ENCODE results near the gene BANF2. TPM values are rescaled to one million over a fixed set of nuclear protein-coding genes. Genes with fewer than 3 reads are reported as not detected.

The BANF2 gene
- total and polyA plus RNA-seq, 2 of the 13 experiments (the other 11 are each of a cell fraction or from before 2014, with no cell fraction given) = 0.35 TPM; not detected in 1

GRCh38 chr20:17678295-17678694 is 21.5 kb upstream of the BANF2 start:
- no peaks in the 10 kb centered on the region; a peak in 1 of 5 replicates for H3K27me3 ChIP-seq (ENCODE audit: control insufficient read depth in 1 of 2, insufficient read depth in 2 of 2, low read length in 2 of 2)
- peaks cover 77% of the 10 kb centered on the region for H3K79me2 ChIP-seq (ENCODE audit: insufficient read depth, low read length)
- no peak for FAIRE-seq
- H2AFZ ChIP-seq (ENCODE audit: low read length) = no peak overlapping the region
- no peak overlapping the region for H3K27ac ChIP-seq (ENCODE audit: extremely low read length, insufficient read depth, low read length)
- POLR2A ChIA-PET = interaction anchor here (0.6 to 10.8 kb wide), 5 partner anchors 31 to 284 kb away, joined by 3 to 347 read pairs (median 3); no protein-coding TSS in a partner anchor
- 77% methylated on average over 2 of the region's 2 CpGs for WGBS (ENCODE audit: low lambda C conversion rate)
- no peak overlapping the region for H3K4me2 ChIP-seq (ENCODE audit: low read depth, low read length)
- peaks cover 79% of the 10 kb centered on the region for H3K4me1 ChIP-seq (ENCODE audit: insufficient read depth, low read length)
- in situ Hi-C loops (cut with HindIII; ENCODE audit: extremely low pct_ligation_motif_present, low pct_unique_long_range_greater_than_20kb) (no loop called here), intact Hi-C loops (cut with micrococcal nuclease; ENCODE audit: unreplicated experiment) (no loop called here)
- H3K4me3 ChIP-seq (replicated peaks in 1 of 3; ENCODE audit: insufficient read depth in 1 of 3, low read depth in 2 of 3, low read length in 3 of 3) = no peak overlapping the region
- peaks cover 29 to 72% of the 10 kb centered on the region in 2 experiments for H3K36me3 ChIP-seq (replicated peaks in 1 of 2; ENCODE audit: control insufficient read depth in 1 of 2, insufficient read depth in 2 of 2, low read length in 2 of 2)
- H3K9me3 ChIP-seq (ENCODE audit: low read length) = no peaks in the 10 kb centered on the region
- no peak for ATAC-seq
- CTCF ChIA-PET (ENCODE audit: low intra/inter-chr PET ratio, low total read pairs) = no interaction called here
- no peak for DNase-seq (ENCODE audit: low spot score)
- H4K20me1 ChIP-seq (ENCODE audit: insufficient read depth, low read length) = peaks cover 76% of the 10 kb centered on the region
- BruUV-seq (replicated peaks) = no TSS peak
- no peak overlapping the region for H3K9ac ChIP-seq (ENCODE audit: insufficient read depth, low read depth, low read length)
- TF ChIP-seq SAP130 (CRISPR knock-in tag; IDR thresholded peaks at IDR 0.05; ENCODE audit: low read depth) (0 out of 2 replicates have a peak, but pooled peaks have one; percentile 7), POLR2G (IDR thresholded peaks at IDR 0.05; ENCODE audit: low read depth, low read length) (peak; percentile 28), SOX13 (IDR thresholded peaks at IDR 0.05) (no peak), SOX13 (CRISPR knock-in tag; conservative IDR thresholded peaks at IDR 0.05 in 1 of 2, IDR thresholded peaks at IDR 0.05 in 1 of 2) (0 out of 4 replicates have a peak, but pooled peaks of 1 of the 2 experiments have one; percentile 14), RBM22 (optimal IDR thresholded peaks at IDR 0.05; ENCODE audit: low read length) (peak; percentile 13), POLR2AphosphoS5 (IDR thresholded peaks at IDR 0.05; ENCODE audit: low read depth, low read length) (peak; percentile 13; the same call in 1 of the 2 replicates), AGO2 (optimal IDR thresholded peaks at IDR 0.05; ENCODE audit: low read depth, low read length) (peak; percentile 40), CCDC6 (CRISPR knock-in tag; IDR thresholded peaks at IDR 0.05) (no peak), MBD4 (IDR thresholded peaks at IDR 0.05; ENCODE audit: borderline replicate concordance, low read length) (peak; percentile 56; the same call in 1 of the 2 replicates), ZNF7 (CRISPR knock-in tag; IDR thresholded peaks at IDR 0.05) (no peak), BCL6 (CRISPR knock-in tag; IDR thresholded peaks at IDR 0.05) (peak; percentile 97), GFI1 (CRISPR knock-in tag; IDR thresholded peaks at IDR 0.05; ENCODE audit: borderline replicate concordance) (0 out of 2 replicates have a peak, but pooled peaks have one; percentile 21), PATZ1 (CRISPR knock-in tag; IDR thresholded peaks at IDR 0.05) (0 out of 2 replicates have a peak, but pooled peaks have one; percentile 30), CEBPZ (IDR thresholded peaks at IDR 0.05; ENCODE audit: low read length) (no peak), RBFOX2 (IDR thresholded peaks at IDR 0.05; ENCODE audit: low read depth, low read length) (peak; percentile 42), RARA (CRISPR knock-in tag; IDR thresholded peaks at IDR 0.05) (peak; percentile 46; the same call in 1 of the 2 replicates), TEAD3 (CRISPR knock-in tag; optimal IDR thresholded peaks at IDR 0.05; ENCODE audit: borderline replicate concordance) (peak; percentile 37), EED (CRISPR knock-in tag; IDR thresholded peaks at IDR 0.05) (no peak)

All from HepG2 (cell line).